Measurements from ENCODE around the gene MAEA.
"Not testable (repeated sequence)": the region's sequence is repeated elsewhere in the genome, so short reads cannot be mapped to it uniquely, and the experiment has no call there.

The MAEA gene

DNA sequence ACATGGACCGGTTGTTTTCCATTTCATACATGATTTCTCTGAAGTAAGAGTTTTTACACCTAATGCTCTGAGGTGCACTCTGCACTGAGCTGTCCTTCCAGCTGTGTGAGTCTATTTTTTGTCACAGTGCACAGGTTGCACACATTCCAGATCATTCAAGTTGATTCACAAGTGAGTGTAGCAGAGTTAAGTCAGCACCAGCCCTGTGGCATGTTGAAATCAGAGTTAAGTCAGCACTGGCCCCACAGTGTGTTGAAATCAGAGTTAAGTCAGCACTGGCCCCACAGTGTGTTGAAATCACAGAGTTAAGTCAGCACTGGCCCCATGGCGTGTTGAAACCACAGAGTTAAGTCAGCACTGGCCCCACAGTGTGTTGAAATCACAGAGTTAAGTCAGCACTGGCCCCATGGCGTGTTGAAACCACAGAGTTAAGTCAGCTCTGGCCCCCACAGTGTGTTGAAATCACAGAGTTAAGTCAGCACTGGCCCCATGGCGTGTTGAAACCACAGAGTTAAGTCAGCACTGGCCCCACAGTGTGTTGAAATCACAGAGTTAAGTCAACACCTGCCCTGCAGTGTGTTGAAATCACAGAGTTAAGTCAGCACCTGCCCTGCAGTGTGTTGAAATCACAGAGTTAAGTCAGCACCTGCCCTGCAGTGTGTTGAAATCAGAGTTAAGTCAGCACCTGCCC is 45.6 kb downstream of the MAEA start:
- not testable (repeated sequence) for DNase-seq (ENCODE audit: low spot score)

DNA sequence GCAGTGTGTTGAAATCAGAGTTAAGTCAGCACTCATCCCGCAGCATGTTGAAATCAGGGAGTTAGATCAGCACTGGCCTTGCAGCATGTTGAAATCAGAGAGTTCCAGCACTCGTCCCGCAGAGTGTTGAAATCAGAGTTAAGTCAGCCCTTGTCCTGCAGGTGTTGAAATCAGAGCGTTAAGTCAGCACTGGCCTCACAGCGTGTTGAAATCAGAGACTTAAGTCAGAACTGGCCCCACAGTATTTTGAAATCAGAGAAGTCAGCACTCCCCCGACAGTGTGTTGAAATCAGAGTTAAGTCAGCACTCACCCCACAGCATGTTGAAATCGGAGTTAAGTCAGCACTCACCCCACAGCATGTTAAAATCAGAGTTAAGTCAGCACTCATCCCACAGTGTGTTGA is 46.4 kb downstream of the MAEA start:
- DNase-seq (ENCODE audit: low spot score) = no peak

DNA sequence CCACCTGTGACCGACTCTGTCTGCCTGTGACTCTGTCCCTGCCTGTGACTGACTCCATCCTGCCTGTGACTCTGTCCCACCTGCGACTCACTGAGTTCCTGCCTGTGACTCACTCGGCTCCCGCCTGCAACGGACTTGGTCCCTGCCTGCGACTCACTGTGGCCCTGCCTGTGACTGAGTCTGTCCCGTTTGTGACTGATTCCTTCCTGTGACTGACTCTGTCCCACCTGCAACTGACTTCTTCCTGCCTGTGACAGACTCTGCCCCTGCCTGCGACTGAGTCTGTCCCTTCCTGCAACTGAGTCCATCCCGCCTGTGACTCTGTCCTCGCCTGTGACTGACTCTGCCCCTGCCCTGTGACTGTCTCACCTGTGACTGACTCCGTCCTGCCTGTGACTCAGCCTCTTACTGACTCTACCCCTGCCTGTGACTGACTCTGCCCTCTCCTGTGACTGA is 47.7 kb downstream of the MAEA start:
- DNase-seq (ENCODE audit: low spot score) = no peak

DNA sequence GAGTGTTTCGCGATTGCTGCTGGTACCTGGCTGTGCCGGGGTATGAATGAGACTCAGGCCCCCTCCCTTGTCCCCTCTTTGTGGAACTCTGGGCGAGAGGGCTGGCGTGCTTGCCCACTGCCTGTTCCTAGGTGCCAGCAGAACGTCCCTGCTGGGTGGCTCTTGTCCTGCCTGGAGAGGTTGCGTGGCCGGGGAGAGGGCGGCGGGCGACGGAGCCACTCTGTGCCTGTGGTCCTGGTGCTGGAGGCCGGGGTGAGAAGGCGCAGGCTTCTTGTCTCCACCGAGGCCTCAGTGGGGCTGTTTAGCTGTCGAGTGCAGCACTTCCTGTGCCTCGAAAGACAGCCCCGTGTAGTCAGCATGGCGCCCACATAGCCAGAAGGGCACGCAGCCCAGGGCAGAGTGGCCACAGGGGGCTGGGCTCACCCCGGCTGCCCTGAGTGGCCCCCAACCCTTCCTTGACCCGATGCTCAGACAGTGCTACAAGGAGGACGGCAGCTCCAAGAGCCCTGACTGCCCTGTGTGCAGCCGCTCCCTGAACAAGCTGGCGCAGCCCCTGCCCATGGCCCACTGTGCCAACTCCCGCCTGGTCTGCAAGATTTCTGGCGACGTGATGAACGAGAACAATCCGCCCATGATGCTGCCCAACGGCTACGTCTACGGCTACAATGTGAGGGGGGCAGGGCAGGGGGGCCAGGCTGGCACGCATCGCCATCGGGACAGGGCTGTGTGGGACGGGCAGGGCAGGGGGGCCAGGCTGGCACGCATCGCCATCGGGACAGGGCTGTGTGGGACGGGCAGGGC is 48.5 kb downstream of the MAEA start:
- no peak for DNase-seq (ENCODE audit: low spot score)

DNA sequence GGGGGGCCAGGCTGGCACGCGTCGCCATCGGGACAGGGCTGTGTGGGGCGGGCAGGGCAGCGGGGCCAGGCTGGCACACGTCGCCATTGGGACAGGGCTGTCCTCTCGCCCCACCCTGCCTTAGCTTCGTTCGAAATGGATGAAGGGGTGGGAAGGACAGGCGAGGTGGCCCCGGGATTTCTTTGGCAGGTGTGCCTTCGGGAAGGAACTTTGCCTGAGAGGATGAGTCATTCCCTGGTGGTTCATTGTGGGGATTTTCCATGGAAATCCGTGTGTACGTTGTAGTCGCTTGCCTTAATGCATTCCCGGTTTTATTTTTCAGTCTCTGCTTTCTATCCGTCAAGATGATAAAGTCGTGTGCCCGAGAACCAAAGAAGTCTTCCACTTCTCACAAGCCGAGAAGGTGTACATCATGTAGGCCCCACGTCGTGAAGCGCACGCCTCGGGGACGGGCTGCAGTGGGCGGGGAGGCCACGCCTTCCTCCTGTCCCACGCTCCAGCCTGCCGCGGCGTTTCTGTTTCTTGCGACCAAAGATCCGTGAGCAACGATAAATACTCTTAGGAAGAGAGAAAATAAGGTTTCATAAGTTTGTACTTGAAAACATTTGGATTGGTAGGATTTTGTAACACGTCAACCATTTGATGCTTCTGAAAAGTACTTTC is 49.2 kb downstream of the MAEA start:
- DNase-seq (ENCODE audit: low spot score) = no peak

DNA sequence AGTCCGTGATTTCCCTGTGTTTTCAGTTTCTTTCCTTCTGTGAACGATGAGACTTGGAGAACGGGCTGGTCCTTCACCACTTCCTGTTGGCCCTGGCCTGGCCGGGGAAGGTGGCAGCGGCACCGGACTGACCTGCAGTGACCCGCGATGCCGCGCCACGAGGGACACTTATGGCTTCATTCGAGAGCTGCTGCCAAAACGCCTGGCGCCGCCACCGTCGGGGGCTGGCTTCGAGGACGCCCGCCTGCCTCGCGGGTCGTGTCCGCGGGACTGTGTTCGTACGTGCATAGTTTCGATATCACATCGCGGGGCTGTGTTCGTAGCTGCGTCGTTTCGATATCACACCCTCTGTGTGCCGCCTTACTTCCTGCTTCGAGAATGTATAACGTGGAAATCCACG is 49.8 kb downstream of the MAEA start:
- DNase-seq (ENCODE audit: low spot score) = no peak

DNA sequence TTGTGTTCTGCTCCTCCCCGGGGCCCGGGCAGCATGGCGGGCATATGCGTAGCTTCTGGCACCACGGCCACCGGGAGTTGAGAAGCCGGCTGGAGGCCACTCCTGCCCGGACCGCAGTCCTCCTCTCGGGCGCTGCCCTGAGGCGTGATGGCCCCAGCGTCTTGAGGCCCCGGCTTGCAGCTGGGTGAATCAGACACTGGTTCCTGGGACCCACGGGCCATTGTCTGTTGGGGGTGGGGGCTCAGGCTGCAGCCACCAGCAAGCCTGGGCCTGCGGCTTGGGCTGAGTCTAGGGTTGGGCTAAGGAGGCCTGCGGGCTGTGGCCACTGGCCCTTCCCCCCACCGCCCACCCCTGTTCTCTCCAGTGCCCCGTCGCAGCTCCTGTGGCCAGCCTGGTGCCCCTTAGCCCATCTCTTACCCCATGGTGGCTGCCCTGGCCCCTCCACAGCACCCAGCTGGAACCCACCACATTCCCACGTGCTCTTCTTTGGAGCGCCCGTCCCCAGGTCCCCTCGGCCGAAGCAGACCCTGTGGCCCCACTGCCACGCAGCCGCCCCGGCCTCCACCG is 50.6 kb downstream of the MAEA start:
- no peak for DNase-seq (ENCODE audit: low spot score)

DNA sequence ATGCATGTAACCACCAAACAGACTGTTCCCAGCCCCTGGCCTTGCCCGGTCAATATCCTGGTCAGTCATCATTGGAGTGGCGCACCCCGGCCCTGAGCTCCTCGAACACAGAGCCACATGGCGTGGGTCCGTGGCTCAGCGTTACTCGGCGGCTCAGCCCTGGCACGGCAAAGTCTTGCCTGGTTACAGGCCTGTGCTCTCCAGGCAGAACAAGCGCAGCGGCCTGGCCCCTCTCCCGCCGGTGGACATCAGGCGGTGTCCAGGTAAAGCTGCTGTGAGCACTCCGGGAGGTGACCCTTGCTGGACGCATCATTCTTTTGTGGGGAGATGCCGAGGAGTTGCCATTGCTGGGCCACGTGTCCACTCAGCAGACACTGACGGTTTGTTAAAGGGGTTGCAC is 51.2 kb downstream of the MAEA start:
- no peak for DNase-seq (ENCODE audit: low spot score)

DNA sequence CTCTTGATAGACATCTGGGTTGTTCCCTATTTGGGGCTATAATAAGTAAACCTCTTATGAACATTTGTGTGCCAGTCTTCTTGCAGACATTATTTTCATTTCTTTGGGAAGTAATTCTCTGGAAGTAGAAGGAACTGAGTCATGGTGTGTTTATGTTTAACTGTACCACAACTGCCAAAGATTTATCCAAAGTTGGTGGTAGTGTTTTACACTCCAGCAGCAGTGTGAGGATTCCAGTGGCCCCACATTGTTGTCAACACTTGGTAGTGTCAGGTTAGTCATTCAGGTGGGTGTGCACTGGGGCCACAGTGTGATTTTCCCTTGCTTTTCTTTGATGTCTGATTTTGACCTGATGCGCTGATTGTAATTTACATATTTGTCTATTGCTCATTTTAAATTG is 52.3 kb downstream of the MAEA start:
- DNase-seq (ENCODE audit: low spot score) = no peak

DNA sequence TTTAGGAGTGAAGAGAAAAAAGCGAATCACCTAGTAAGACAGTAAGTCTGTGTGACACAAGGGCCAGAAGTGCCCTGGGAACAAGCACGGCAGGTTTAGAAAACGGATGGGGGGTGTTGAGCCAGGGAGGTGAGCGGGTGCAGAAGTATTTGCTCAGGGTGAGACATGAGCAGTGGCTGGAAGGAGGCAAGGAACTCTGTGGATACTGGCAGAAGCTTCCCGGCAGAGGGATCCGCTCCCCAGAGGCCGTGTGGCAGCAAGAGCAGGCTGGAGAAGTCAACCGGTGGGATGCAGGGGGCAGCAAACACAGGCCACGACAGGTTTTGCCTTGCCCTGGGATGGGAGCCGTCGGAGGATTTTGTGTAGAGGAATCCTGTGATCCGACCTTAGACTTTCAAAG is 55.0 kb downstream of the MAEA start:
- no peak for DNase-seq (ENCODE audit: low spot score)

DNA sequence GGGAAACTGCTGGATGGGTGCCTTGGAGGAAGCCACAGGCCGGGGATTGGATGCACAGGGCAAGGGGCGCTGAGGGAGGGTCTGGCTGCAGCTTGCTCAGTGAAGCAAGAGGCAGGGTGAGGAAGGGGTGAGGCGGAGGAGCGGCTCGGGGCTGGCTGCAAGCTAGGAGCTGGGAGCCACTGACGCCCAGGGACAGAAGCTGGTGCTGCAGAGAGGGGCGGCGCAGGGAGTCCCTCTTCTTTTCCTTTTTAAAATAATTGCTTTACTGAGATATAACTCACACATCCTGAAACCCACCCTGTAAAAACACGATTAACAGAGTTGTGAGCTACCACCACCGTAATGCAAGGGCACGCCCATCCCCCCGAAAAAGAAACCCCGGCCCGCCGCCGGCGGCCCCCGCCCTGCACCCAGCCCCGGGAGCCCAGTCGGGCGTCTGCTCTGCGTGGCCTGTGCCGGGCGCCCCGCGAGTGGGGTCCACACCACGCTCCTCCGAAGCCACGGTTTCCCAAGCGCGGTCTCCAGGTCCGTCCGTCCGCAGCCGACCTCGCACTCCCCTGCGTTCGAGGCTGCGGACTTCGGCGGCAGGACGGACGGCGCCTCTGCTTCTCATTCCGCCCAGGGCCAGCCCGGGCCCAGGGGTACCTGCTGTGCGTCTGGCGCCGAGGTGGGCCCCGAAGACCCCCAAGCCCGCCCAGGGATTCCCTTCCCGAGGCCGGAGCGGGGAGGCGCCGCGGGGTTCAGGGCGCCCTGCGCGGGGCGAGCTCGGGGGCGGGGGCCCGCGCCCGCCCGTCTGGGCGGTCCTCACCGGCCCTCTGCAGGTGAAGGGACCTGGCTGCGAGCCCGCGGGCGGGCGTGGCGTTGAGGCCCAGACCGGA is 56.5 kb downstream of the MAEA start:
- DNase-seq (ENCODE audit: low spot score) = peak; percentile 38

DNA sequence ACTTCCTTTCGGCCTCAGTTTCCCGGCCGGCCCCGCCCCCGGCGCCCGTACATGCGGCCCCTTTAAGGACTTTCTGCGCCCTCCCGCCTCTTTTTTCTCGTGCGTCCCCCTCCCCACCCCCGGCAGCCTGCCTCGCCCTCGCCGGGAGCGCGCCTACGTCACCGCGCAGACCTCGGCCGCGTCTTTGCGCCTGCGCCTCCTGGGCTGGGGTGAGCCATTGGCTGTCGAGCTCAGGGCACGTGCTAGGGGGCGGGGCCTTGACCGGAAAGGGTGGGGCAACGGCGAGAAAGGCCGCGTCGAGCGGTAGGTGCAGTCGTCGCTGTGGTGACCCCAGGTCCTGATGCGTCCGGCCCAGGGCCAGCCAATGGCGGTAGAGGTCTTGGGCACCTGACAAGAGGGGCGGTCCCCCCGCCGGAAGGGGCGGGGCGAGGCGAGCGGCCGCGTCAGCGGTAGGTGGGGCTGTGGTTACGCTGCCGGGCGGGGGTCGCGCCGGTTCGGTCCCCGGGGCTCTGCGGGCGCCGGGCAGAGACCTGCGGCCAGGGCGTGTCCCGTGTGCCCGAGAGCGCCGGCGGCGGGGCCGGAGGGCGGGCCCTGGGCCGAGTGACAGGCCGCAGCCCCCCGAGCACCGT is 57.2 kb downstream of the MAEA start, which contains the start of gene UVSSA:
Gene UVSSA (plus strand): TSS at position 428 of the 629 bp plus-strand sequence. CDS start 884 bp downstream, outside the sequence.
- DNase-seq (ENCODE audit: low spot score) = peak; percentile 99

DNA sequence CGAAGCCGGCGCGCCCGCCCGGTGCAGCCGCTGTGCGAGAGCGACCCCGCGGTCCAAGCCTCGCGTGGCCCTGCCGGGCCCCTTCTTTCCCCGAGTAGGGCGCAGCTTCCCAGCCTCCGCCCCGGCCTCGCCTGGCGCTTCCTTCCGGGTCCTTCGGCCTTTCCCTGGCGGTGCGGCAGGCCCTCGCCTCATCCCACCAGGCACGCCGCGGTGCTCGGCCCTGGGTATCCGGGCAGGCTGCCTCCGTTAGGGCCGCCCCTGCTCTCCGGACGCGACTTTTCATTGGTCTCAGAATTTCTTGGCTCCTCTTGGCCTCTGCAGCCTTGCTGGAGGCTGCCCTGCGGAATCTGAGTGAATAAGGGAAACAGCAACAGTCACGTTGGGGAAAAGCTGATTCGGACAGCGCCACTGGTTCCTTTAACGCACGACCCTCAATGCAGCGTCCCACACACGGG is 57.7 kb downstream of the MAEA start:
- peak; percentile 28 for DNase-seq (ENCODE audit: low spot score)

DNA sequence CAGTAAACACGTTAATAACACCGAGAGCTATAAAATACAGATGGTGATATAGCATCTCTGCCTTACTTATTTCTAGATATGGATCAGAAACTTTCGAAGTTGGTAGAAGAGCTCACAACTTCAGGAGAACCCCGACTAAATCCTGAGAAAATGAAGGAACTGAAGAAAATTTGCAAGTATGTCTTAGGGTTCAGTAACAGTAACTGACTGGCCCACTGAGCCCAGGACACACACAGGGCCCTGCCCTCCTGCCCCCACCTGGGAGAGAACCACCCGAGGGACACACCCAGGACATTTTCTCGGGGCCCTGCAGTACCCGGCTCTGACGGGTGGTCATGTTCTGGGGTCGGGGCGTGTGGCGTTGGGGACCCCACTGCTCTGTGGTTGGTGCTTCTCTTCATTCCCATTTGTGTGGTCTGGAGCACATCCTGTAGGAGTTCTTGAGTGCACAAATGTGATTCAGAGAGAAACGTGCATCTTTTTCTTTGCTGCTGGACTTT is 58.4 kb downstream of the MAEA start:
- no peak for DNase-seq (ENCODE audit: low spot score)

DNA sequence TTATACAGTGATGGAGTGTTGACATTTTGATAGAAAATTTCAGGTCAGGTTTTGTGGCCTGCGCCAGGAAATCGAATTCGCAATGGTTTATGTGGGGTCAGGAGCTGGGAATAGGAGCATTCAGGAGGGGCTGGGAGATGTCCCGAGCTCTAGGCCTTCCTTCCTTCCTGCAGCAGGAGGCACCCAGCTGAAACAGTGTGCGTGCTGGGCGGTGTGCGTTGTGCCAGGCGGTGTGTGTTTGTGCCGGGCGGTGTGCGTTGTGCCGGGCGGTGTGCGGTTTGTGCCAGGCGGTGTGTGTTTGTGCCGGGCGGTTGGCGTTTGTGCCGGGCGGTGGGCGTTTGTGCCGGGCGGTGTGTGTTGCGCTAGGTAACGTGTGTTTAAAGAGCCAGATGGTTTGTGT is 59.1 kb downstream of the MAEA start:
- no peak for DNase-seq (ENCODE audit: low spot score)

DNA sequence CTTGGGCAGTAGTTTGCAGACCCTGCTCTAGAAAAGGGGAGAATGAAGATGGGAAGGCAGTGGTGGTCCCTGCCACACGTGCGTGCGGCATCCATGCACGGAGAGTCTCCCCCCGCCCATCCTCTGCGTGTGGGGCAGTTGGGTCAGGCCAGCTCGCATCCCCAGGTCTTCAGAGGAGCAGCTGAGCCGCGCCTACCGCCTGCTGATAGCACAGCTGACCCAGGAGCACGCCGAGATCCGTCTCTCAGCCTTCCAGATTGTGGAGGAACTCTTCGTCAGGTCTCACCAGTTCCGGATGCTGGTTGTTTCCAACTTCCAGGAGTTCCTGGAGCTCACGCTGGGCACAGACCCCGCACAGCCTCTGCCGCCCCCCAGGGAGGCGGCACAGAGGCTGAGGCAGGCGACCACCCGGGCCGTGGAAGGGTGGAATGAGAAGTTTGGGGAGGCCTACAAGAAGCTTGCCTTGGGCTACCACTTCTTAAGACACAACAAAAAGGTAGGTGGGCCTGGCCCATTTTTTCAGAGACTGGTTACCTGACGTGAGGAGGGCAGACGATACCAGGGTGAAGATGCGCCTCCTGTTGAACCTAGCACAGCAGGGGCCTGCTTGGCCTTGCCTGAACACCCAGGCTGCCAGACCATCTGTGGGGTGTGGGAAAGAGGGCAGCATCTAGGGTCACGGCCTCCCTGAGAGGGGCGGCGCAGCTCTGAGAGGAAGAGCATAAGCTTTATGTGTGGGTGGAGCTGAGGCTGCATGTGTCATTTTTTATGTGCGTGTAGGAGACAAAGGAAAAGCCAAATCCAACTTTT is 59.9 kb downstream of the MAEA start:
- no peak for DNase-seq (ENCODE audit: low spot score)

DNA sequence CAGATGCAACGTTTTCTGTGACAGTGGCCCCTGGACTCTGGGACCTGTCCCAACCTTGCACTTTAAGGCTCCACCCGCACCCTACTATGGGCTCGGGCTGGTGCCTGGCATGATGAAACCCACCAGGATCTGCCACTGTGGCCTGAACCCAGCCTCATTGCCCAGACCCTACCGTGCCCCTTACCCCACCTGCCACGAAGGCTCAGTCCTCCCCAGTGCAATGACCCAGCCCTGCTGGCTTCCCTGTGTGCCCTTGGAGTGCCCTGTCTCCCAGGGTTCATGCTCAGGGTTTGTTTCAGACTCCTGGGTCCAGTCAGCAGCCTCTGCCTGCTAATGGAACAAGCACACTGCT is 60.5 kb downstream of the MAEA start:
- no peak for DNase-seq (ENCODE audit: low spot score)

DNA sequence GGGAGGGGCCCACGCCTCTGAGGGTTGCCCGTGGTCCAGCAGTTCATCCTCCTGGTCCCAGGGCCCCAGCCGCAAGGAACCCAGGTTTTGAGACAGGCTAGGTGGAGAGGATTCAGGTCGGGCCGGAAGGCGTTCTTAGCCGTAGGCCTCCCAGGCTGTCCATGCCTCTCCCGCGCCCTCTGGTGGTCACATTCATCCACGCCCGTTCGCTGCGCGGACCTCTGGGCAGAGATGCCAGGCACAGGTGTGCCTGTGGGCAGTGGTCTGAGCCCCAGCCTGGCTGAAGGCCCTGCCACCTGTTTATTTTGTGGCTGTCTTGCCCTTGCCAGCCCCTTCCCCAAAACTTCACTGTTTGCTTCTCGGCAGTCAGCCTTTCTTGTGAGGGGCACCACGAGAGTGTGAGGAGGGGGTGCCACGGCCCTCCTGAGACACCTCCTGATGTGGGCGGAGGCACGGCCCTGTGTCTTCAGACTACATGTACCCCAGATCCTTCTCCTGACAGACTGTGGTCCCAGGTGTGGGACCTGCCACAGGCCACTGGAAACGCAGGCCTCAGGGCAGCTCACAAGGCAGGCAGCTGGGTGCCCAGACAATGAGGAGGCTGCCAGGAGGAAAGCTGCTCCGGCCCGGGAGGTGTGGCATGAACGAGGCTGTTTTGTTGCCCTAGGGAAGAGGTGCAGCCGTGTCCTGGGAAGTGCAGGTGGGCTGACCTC is 62.3 kb downstream of the MAEA start:
- DNase-seq (ENCODE audit: low spot score) = peak; percentile 42

DNA sequence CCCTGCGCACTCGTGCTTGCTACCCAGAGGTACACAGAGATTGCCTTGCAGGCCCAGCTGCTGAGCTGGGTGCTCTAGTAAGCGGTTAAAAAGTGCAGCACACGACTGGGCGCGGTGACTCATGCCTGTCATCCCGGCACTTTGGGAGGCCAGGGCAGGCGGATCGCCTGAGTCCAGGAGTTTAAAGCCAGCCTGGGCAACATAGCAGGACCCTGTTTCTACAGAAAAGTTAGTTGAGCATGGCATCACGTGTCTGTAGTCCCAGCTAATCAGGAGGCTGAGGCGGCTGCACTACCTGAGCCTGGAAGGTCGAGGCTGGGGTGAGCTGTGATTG is 62.8 kb downstream of the MAEA start:
- DNase-seq (ENCODE audit: low spot score) = no peak

Measured in globus pallidus (tissue), 1 donor.